ENCODE measurements around the gene C5orf58. TPM values are rescaled to one million over a fixed set of nuclear protein-coding genes. Genes with fewer than 3 reads are reported as not detected.
A peak's percentile ranks its signal among the peaks of the same experiment; 100 is the strongest.

Gene C5orf58
- polyA plus RNA-seq, 1 donor (not counting 4 experiments of a cell fraction or from before 2014, with no cell fraction given) = not detected

- Histone ChIP-seq H3K79me2 (ENCODE audit: control insufficient read depth, insufficient read depth, low read length) (no peaks in the 10 kb centered on the region), H3K4me1 (ENCODE audit: control insufficient read depth, extremely low read depth, insufficient read depth, low read length) (peaks cover 13% of the 10 kb centered on the region), H3K36me3 (ENCODE audit: control insufficient read depth in 2 of 2, extremely low read depth in 1 of 2, insufficient read depth in 2 of 2, low read length in 2 of 2) (no peaks in the 10 kb centered on the region), H4K20me1 (ENCODE audit: control insufficient read depth, extremely low read depth, insufficient read depth, low read length) (no peaks in the 10 kb centered on the region), H3K9ac (ENCODE audit: control insufficient read depth, extremely low read depth, insufficient read depth, low read length) (no peak overlapping the region), H2AFZ (ENCODE audit: control insufficient read depth, low read length) (peak overlapping the region; percentile 55), H3K9me1 (ENCODE audit: control insufficient read depth, extremely low read depth, insufficient read depth, low read length) (no peaks in the 10 kb centered on the region), H3K4me3 (ENCODE audit: control insufficient read depth in 2 of 3, extremely low read depth in 1 of 3, insufficient read depth in 2 of 3, low read depth in 1 of 3, low read length in 3 of 3) (no peak overlapping the region), H3K4me2 (ENCODE audit: control insufficient read depth, extremely low read depth, insufficient read depth, low read depth, low read length) (no peak overlapping the region), H3K27me3 (ENCODE audit: control insufficient read depth, extremely low read depth, insufficient read depth, low read length) (no peaks in the 10 kb centered on the region), H3K27ac (ENCODE audit: control insufficient read depth, insufficient read depth, low read length) (no peak overlapping the region), H3K9me3 (ENCODE audit: control insufficient read depth, low read depth, low read length) (no peaks in the 10 kb centered on the region)
- FAIRE-seq (peak; percentile 55), DNase-seq (ENCODE audit: low read depth, low spot score) (no peak)
- TF ChIP-seq CTCF (optimal IDR thresholded peaks at IDR 0.05 in 1 of 3, IDR thresholded peaks at IDR 0.05 in 1 of 3, conservative IDR thresholded peaks at IDR 0.05 in 1 of 3; ENCODE audit: extremely low read depth in 1 of 3, insufficient read depth in 2 of 3, low read length in 3 of 3) (no peak), EZH2 (IDR thresholded peaks at IDR 0.05; ENCODE audit: low read length) (no peak)
- dilution Hi-C loops (cut with MboI; ENCODE audit: extremely low pct_ligation_motif_present, low sequenced_read_pairs) = no loop called here
Observed at GRCh38 chr5:170223906-170224305, 8.9 kb upstream of the C5orf58 start.

- peak; percentile 66 to 71 (median 69) for TF ChIP-seq CTCF (optimal IDR thresholded peaks at IDR 0.05 in 1 of 3, IDR thresholded peaks at IDR 0.05 in 1 of 3, conservative IDR thresholded peaks at IDR 0.05 in 1 of 3; ENCODE audit: extremely low read depth in 1 of 3, insufficient read depth in 2 of 3, low read length in 3 of 3)
- no peak for TF ChIP-seq EZH2 (IDR thresholded peaks at IDR 0.05; ENCODE audit: low read length)
- no peak overlapping the region for H3K27ac ChIP-seq (ENCODE audit: control insufficient read depth, insufficient read depth, low read length)
- no peak for FAIRE-seq
- no peaks in the 10 kb centered on the region for H3K27me3 ChIP-seq (ENCODE audit: control insufficient read depth, extremely low read depth, insufficient read depth, low read length)
- no peaks in the 10 kb centered on the region for H3K9me3 ChIP-seq (ENCODE audit: control insufficient read depth, low read depth, low read length)
- no peak overlapping the region for H3K4me3 ChIP-seq (ENCODE audit: control insufficient read depth in 2 of 3, extremely low read depth in 1 of 3, insufficient read depth in 2 of 3, low read depth in 1 of 3, low read length in 3 of 3)
- H3K4me2 ChIP-seq (ENCODE audit: control insufficient read depth, extremely low read depth, insufficient read depth, low read depth, low read length) = no peak overlapping the region
- no peaks in the 10 kb centered on the region for H3K4me1 ChIP-seq (ENCODE audit: control insufficient read depth, extremely low read depth, insufficient read depth, low read length)
- no peak for DNase-seq (ENCODE audit: low read depth, low spot score)
- dilution Hi-C loops (cut with MboI; ENCODE audit: extremely low pct_ligation_motif_present, low sequenced_read_pairs) = no loop called here
- H3K36me3 ChIP-seq (ENCODE audit: control insufficient read depth in 2 of 2, extremely low read depth in 1 of 2, insufficient read depth in 2 of 2, low read length in 2 of 2) = no peaks in the 10 kb centered on the region
- H3K79me2 ChIP-seq (ENCODE audit: control insufficient read depth, insufficient read depth, low read length) = no peaks in the 10 kb centered on the region
- no peak overlapping the region for H2AFZ ChIP-seq (ENCODE audit: control insufficient read depth, low read length)
- no peaks in the 10 kb centered on the region for H4K20me1 ChIP-seq (ENCODE audit: control insufficient read depth, extremely low read depth, insufficient read depth, low read length)
- no peaks in the 10 kb centered on the region for H3K9me1 ChIP-seq (ENCODE audit: control insufficient read depth, extremely low read depth, insufficient read depth, low read length)
- no peak overlapping the region for H3K9ac ChIP-seq (ENCODE audit: control insufficient read depth, extremely low read depth, insufficient read depth, low read length)
Observed at GRCh38 chr5:170225326-170226128, 7.3 kb upstream of the C5orf58 start.

Data from keratinocyte (primary cell).